Nephron progenitor cell (in vitro differentiated cells): ENCODE measurements around the gene ADAMTSL5.

Experiments used
- DNase-seq: peaks from one replicate; pipeline ENCODE4 v3.0.0; 2021
- H3K27ac Mint-ChIP-seq: 2 replicates; pipeline ENCODE4 v1.8.0; 2021; ENCODE audit warnings: mild to moderate bottlenecking, moderate library complexity, mixed read lengths
- H3K27me3 Mint-ChIP-seq: 2 replicates; pipeline ENCODE4 v1.8.0; 2021; ENCODE audit warnings: mild to moderate bottlenecking, low read depth, mixed read lengths; ENCODE audit not compliant: poor library complexity
- H3K36me3 Mint-ChIP-seq: 2 replicates; pipeline ENCODE4 v1.8.0; 2021; ENCODE audit warnings: low read depth, mixed read lengths
- H3K4me1 Mint-ChIP-seq: 2 replicates; pipeline ENCODE4 v1.8.0; 2021; ENCODE audit warnings: mixed read lengths
- H3K4me3 Mint-ChIP-seq: 2 replicates; pipeline ENCODE4 v1.8.0; 2021; ENCODE audit warnings: mild to moderate bottlenecking, moderate library complexity, mixed read lengths
- H3K9me3 Mint-ChIP-seq: 2 replicates; pipeline ENCODE4 v1.8.0; 2021; ENCODE audit warnings: mild to moderate bottlenecking, moderate library complexity, mixed read lengths
- CTCF ChIP-seq: fragments of 200-600 bp; sonication (generic); IDR thresholded peaks from 2 replicates; pipeline ENCODE4 v1.5.0; 2021; ENCODE audit warnings: antibody characterized with exemption

The ADAMTSL5 gene

GRCh38 chr19:1474011-1474764 is 38.6 kb downstream of the ADAMTSL5 start:
- Mint-ChIP-seq H3K36me3 (peaks cover 5% of the 10 kb centered on the region), H3K4me3 (no peak overlapping the region), H3K4me1 (peaks cover 23% of the 10 kb centered on the region), H3K27ac (no peak overlapping the region), H3K27me3 (peaks cover 45% of the 10 kb centered on the region), H3K9me3 (no peaks in the 10 kb centered on the region)
- TF ChIP-seq CTCF: no peak
- no peak for DNase-seq

GRCh38 chr19:1473085-1473851 is 39.6 kb downstream of the ADAMTSL5 start:
- Mint-ChIP-seq H3K36me3 (peaks cover 5% of the 10 kb centered on the region), H3K4me3 (no peak overlapping the region), H3K4me1 (peaks cover 17% of the 10 kb centered on the region), H3K27ac (no peak overlapping the region), H3K27me3 (peaks cover 53% of the 10 kb centered on the region), H3K9me3 (no peaks in the 10 kb centered on the region)
- no peak for DNase-seq
- TF ChIP-seq CTCF: no peak

- no peak for TF ChIP-seq CTCF
- Mint-ChIP-seq H3K27me3 (peaks cover 60% of the 10 kb centered on the region), H3K4me1 (peaks cover 10% of the 10 kb centered on the region), H3K9me3 (no peaks in the 10 kb centered on the region), H3K36me3 (peaks cover 4% of the 10 kb centered on the region), H3K27ac (no peak overlapping the region), H3K4me3 (no peak overlapping the region)
- no peak for DNase-seq
Measured at GRCh38 chr19:1472231-1473084, 40.4 kb downstream of the ADAMTSL5 start.

GRCh38 chr19:1471515-1472160 is 41.2 kb downstream of the ADAMTSL5 start:
- H3K9me3 Mint-ChIP-seq: no peaks in the 10 kb centered on the region
- TF ChIP-seq CTCF: no peak
- no peak overlapping the region for H3K27ac Mint-ChIP-seq
- H3K4me3 Mint-ChIP-seq: no peak overlapping the region
- peaks cover 68% of the 10 kb centered on the region for H3K27me3 Mint-ChIP-seq
- H3K4me1 Mint-ChIP-seq: peaks cover 7% of the 10 kb centered on the region
- H3K36me3 Mint-ChIP-seq: no peaks in the 10 kb centered on the region
- no peak for DNase-seq

GRCh38 chr19:1471010-1471514 is 41.8 kb downstream of the ADAMTSL5 start:
- no peak overlapping the region for H3K27ac Mint-ChIP-seq
- no peak for TF ChIP-seq CTCF
- DNase-seq: peak; percentile 61
- no peaks in the 10 kb centered on the region for H3K36me3 Mint-ChIP-seq
- peaks cover 74% of the 10 kb centered on the region for H3K27me3 Mint-ChIP-seq
- H3K9me3 Mint-ChIP-seq: no peaks in the 10 kb centered on the region
- peaks cover 7% of the 10 kb centered on the region for H3K4me1 Mint-ChIP-seq
- H3K4me3 Mint-ChIP-seq: peak overlapping the region; percentile 58
